Fibroblast of the aortic adventitia (primary cell): ENCODE measurements around the gene NIBAN1. TPM values are rescaled to one million over a fixed set of nuclear protein-coding genes. Genes with fewer than 3 reads are reported as not detected.

Source experiments
- DNase-seq: peaks from one replicate; pipeline ENCODE4 v3.0.0-alpha.2; 2010; ENCODE audit warnings: low read depth
- H3K4me3 ChIP-seq: 2 replicates; pipeline ENCODE4 v1.5.1; 2011; ENCODE audit warnings: low read depth, mild to moderate bottlenecking, control low read depth, low read length, moderate library complexity
- CTCF ChIP-seq: IDR thresholded peaks from 2 replicates; pipeline ENCODE4 v1.5.1; 2011; ENCODE audit warnings: mild to moderate bottlenecking, low read length, control low read depth, inconsistent platforms; ENCODE audit not compliant: insufficient read depth
- total RNA-seq: library from RNA; depleted of rRNA; stranded (reverse); fragments of >200 nt; gene quantifications from 2 replicates; pipeline ENCODE4 v1.2.3, GENCODE V29; 2012; ENCODE audit warnings: low replicate concordance

Gene NIBAN1
- total RNA-seq, 1 donor: 121 TPM

- TF ChIP-seq CTCF: no peak
- H3K4me3 ChIP-seq: no peak overlapping the region
- DNase-seq: no peak
These were observed 30.3 kb downstream of the NIBAN1 start for GRCh38 chr1:184943998-184944397.

DNA sequence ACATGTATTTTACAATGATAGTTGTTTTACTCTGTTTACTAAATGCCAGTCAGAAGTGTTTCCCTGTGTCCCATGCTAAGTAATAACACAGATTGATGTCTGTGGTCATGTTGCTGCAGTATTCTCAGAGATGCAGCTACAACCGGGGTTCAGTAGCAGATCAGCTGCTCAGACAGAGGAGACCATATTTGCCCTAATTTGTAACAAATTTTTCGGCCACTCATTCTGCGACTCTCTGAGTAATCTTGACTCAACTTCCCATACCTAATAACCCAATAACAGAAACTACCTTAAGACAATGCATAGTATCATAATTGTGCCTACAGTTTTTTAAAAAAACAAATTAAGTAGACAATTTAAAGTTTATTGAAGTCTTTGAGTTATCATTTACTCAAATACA, 32.6 kb downstream of the NIBAN1 start:
- DNase-seq: no peak
- no peak overlapping the region for H3K4me3 ChIP-seq
- TF ChIP-seq CTCF: no peak

- no peak overlapping the region for H3K4me3 ChIP-seq
- TF ChIP-seq CTCF: no peak
- no peak for DNase-seq
These were observed 32.9 kb downstream of the NIBAN1 start for GRCh38 chr1:184941410-184941733.

GRCh38 chr1:184940694-184941409, 33.5 kb downstream of the NIBAN1 start:
- H3K4me3 ChIP-seq: no peak overlapping the region
- DNase-seq: no peak
- no peak for TF ChIP-seq CTCF

- H3K4me3 ChIP-seq: no peak overlapping the region
- no peak for TF ChIP-seq CTCF
- DNase-seq: peak; percentile 18
These were observed 34.1 kb downstream of the NIBAN1 start for GRCh38 chr1:184940226-184940625.

- TF ChIP-seq CTCF: no peak
- no peak overlapping the region for H3K4me3 ChIP-seq
These were observed 36.6 kb downstream of the NIBAN1 start for GRCh38 chr1:184937729-184938128.

More at GRCh38 chr1:184937729-184938128, 36.6 kb downstream of the NIBAN1 start:
- DNase-seq: no peak
